Stimulated activated CD8-positive, alpha-beta memory T cell treated with anti-CD3 and anti-CD28 coated beads, Interleukin-4, amount 100 ng/mL, for 1 hour (primary cell): ENCODE measurements around the gene C17orf58.
"Not testable (repeated sequence)": the region's sequence is repeated elsewhere in the genome, so short reads cannot be mapped to it uniquely, and the experiment has no call there.

ENCODE experiments used
- DNase-seq, 2 donors: peaks; one replicate each; pipeline ENCODE4 v3.0.0-alpha.2; 2020; ENCODE audit warnings: low read depth in 2 of 2, low spot score in 1 of 2

The C17orf58 gene

DNA sequence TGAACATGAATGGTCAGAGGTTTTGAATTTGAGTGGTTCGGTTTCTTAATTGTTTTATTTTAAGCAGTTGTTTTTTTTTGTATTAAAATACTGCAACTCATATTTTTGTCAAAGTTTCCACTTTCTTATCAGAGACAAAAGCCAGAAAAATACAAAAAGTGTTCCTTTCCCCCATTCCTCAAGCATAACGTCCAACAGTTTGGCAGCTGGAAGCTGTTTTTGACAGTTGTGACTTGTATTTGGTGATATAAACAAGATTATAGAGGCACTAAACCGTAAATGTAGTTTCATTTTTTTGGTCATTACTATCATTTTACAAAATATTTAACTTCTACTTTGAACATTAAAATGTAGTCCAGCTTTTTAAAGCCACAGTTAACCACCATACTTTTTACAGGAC lies 36.0 kb downstream of the C17orf58 start:
- not testable (repeated sequence) for DNase-seq

DNA sequence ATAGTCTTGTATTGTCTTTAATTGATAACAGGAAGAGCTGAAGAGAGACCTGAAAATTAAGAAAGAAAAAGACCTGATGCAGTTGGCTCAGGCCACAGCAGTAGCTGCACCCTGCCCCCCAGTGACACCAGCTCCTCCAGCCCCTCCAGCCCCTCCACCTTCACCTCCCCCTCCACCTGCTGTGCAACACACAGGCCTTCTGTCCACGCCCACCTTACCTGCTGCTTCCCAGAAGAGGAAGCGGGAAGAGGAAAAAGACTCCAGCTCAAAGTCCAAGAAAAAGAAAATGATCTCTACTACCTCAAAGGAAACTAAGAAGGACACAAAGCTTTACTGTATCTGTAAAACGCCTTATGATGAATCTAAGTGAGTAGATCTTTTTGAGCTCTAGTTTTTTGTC lies 36.8 kb downstream of the C17orf58 start:
- no peak for DNase-seq

DNA sequence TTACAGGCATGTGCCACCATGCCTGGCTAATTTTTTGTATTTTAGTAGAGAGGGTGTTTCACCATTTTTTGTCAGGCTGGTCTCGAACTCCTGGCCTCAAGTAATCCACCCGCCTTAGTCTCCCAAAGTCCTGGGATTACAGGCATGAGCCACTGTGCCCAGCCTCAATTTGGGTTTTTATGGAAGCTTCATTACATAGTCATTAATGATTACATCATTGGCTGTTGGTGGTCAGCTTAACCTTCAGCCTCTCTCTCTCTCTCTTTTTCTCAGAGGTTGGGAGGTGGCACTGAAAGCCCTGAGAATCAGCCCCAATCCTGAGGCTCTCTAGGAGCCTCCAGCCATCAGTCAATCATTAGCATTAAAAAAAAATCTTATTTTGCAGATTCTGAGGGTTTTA lies 45.3 kb downstream of the C17orf58 start:
- DNase-seq: no peak

DNA sequence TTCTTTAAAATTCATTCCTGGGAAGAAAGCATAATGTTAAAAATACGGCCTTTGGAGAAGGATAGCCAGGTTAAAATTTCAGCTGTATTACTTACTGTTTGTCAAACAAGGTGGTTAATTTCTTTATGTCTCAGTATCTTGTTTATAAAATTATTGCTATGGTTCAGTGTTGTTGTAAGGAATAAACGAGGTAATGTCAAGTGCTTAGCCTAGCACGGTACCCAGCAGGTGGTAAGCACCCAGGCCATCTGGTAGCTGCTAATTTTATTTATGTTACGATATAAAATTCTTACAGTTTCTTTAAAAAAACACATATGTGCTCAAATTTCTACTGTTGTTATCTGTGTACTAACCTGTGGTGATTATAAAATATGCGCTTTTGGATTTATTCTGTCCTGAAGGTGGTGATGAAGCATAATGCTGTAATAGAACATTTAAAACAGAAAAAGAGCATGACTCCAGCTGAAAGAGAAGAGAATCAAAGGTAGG lies 48.9 kb downstream of the C17orf58 start:
- DNase-seq: no peak

DNA sequence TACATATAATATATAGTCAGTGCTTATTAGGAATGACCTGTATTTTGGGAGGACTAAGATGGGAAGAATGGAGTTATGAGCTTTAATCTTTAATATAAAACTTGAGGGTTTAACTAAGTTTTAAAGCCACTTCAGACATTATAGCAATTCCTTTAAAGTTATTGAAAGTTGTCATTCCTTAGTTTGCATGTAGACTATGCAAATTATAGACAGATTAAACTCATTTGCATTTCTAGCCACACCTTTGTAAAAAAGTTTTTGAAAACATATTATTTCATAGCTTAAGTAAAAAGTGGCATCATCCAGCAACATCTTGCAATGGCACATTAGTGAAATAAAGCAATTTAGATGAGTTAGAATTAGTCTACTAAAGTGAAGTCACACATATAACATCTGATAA lies 49.8 kb downstream of the C17orf58 start:
- DNase-seq: no peak

DNA sequence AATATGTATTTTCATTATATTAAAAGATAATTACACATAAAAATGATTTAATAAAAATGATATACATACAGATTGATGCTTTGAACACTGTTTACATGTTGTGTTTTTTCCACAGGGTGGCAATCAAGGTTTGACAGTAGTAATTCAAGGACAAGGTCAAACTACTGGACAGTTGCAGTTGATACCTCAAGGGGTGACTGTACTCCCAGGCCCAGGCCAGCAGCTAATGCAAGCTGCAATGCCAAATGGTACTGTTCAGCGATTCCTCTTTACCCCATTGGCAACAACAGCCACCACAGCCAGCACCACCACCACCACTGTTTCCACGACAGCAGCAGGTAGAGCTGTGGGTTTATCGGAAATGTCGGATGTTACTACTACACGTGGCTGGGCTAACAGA lies 52.2 kb downstream of the C17orf58 start:
- no peak for DNase-seq

DNA sequence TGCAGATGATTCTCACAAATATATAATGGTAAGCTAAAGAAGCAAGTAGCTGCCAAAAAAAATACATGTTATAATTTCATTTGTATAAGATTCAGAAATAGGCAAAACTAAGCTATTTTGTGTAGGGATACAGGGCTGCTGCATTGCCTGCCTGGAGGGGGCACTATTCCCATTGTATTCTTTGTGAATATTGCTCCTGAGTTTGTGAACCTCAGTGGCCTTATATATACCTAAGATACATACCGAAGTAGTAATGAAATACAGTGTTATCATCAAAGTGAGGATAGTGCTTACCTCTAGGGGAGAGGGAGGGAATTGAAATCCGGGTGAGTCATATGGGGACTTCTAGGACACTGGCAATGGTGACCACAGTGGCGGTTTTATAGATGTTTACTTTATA lies 53.5 kb downstream of the C17orf58 start:
- DNase-seq: no peak
